Suprapubic skin (tissue), 4 donors: ENCODE data around the gene PDE1C.

ENCODE experiments used
- EP300 ChIP-seq: sonication (generic); formaldehyde crosslinking; IDR thresholded peaks from one replicate; pipeline ENCODE4 v1.6.1; 2017; ENCODE audit warnings: antibody characterized with exemption
- POLR2A ChIP-seq, 2 donors: fragments of 450-650 bp; IDR thresholded peaks; one replicate each; pipeline ENCODE4 v1.6.1; 2017; ENCODE audit warnings: antibody characterized with exemption in 2 of 2, mild to moderate bottlenecking in 2 of 2, moderate library complexity in 2 of 2
- POLR2AphosphoS5 ChIP-seq, 3 donors: sonication (generic); formaldehyde crosslinking; IDR thresholded peaks; one replicate each; pipeline ENCODE4 v1.6.1; 2017; ENCODE audit warnings: antibody characterized with exemption in 3 of 3
- TF ChIP-seq, protein P1 (sequence below), 2 donors: fragments of 200-600 bp in 1 of 2; fragments of 450-650 bp in 1 of 2; sonication (generic) in 1 of 2; IDR thresholded peaks; one replicate each; pipeline ENCODE4 v1.5.1; 2016 to 2019; ENCODE audit warnings: antibody characterized with exemption in 2 of 2, mild to moderate bottlenecking in 1 of 2, moderate library complexity in 1 of 2

DNA sequence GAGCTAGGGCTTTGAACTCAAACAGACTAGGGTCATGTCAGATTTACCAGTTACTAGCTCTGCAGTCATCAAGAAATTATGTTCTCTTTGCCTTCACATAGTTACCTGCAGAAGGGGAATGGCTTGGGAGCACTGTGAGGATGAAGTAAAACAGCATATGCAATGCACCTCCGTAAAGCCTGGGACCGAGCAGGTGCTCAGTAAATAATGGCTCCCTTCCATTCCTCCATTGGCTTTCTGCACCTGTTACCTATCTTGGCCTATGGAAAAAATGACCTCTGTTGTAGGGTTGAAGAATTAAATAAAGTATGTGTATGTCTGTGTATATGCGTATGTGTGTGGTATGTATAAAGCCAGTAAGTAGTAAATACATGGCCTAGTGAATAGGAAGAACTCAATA is 78.8 kb downstream of the PDE1C start:
- TF ChIP-seq, protein P1, sequence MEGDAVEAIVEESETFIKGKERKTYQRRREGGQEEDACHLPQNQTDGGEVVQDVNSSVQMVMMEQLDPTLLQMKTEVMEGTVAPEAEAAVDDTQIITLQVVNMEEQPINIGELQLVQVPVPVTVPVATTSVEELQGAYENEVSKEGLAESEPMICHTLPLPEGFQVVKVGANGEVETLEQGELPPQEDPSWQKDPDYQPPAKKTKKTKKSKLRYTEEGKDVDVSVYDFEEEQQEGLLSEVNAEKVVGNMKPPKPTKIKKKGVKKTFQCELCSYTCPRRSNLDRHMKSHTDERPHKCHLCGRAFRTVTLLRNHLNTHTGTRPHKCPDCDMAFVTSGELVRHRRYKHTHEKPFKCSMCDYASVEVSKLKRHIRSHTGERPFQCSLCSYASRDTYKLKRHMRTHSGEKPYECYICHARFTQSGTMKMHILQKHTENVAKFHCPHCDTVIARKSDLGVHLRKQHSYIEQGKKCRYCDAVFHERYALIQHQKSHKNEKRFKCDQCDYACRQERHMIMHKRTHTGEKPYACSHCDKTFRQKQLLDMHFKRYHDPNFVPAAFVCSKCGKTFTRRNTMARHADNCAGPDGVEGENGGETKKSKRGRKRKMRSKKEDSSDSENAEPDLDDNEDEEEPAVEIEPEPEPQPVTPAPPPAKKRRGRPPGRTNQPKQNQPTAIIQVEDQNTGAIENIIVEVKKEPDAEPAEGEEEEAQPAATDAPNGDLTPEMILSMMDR (IDR thresholded peaks at IDR 0.05) = no peak
- TF ChIP-seq POLR2A (IDR thresholded peaks at IDR 0.05) (no peak), POLR2AphosphoS5 (IDR thresholded peaks at IDR 0.05) (no peak), EP300 (no peak)
